Tongue (tissue), 2 donors: ENCODE results near the gene SAMD13. TPM values are rescaled to one million over a fixed set of nuclear protein-coding genes. Genes with fewer than 3 reads are reported as not detected.
A peak's percentile ranks its signal among the peaks of the same experiment; 100 is the strongest.

Experiments used
- DNase-seq: peaks from one replicate; pipeline ENCODE4 v3.0.0-alpha.2; 2015
- total RNA-seq: library from RNA; depleted of rRNA; stranded (reverse); fragments of >200 nt; gene quantifications from one replicate; pipeline ENCODE4 v1.2.3, GENCODE V29; 2014

SAMD13 gene
- total RNA-seq, 1 donor from 2014 or later = 5.9 TPM

DNA sequence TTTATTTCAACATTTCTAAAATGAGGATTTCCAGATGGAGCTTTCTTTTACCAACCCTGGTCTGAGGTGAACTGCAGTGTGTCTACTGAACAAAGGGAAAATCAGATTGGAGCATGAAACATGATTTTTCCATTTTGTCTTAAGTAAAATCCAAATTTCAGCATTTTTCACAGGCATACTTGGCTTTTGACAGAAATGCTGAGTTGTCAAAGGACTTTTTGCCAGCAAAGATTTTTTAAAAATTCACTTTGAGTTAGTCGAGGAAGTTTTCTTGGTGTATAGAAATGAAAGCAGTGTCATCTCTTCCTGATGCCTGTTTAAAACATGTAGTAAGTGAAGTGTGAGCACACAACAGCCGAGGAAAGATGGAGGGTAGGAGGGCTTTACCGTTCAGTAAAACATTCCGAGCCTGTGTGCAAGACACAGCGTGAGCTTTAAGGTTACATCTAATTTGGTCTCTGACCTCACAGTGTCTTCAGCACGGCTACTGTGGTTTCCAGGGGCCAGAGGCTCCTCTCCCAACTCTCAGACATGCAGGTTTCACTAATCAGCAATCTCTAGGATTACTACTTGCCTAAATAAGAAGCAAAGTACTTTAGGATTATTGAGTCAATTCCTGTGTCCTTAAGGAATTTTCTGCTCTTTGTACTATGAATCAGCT, 45.9 kb downstream of the SAMD13 start:
- DNase-seq = peak; percentile 37

DNA sequence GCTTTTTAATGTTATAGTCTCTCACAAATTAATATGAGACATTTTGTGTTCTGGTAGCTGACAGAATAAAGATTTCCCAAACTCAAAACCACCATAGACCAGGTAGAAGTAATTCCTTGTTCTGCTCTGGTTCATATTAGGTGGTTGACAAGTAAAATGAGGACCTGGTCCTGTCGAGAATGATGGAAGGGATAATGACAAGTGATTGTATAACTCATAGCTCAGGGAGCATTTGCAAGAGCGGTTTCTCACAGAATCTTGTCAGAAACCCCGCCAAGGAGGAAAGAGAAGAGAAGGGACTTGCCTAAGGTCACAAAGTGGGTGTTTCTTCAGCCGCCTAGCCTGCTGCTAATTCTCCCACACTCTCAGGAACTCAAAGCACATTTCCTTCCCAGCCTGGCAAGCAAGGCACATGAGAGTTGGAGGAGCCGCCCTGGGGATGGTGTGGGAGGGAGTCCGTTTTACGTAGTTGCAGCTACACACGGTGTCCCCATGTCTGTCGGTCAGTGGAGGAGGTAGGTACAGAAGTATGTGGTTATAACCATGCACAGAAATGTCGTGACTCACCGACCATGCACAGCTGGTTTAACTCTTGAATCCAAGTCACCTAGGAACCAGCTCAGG, 46.5 kb downstream of the SAMD13 start:
- no peak for DNase-seq

DNA sequence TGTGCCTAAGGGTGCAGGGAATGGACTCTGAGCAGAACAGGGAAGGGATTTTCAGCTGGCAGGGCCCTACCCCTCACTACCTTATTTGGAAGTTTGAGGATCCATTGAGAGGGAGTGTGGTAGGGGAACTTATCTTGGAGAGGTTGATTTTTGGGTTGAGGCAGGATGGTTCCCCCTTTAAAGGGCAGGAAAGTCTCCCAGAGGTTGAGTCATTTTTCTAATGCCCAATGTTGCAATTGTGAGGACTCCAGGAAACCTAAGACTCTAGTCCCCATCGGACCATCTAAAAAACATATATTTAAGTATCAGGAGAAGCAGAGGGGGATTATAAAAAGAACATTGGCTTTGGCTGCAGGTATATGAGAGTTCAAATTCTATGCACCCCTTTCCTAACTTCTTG, 47.3 kb downstream of the SAMD13 start:
- DNase-seq = no peak

DNA sequence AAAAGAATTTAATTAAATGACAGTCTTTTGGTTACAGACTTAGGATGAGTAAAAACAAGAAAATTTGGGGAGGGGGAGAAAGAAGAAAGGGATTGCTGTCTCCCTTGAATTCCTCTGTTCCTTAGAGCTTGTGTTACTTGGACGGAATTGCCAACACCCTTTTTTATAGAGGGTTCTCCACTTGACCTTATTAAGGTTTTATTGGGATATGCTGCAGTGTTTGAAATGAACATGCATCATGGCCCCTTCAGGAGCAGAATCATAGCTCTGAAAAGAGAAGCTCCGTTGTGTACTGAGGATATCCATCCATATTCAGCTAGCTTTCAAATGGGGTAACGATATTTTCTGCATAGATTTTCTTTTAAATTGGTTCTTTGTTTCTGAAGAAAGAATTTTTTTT, 48.6 kb downstream of the SAMD13 start:
- no peak for DNase-seq

DNA sequence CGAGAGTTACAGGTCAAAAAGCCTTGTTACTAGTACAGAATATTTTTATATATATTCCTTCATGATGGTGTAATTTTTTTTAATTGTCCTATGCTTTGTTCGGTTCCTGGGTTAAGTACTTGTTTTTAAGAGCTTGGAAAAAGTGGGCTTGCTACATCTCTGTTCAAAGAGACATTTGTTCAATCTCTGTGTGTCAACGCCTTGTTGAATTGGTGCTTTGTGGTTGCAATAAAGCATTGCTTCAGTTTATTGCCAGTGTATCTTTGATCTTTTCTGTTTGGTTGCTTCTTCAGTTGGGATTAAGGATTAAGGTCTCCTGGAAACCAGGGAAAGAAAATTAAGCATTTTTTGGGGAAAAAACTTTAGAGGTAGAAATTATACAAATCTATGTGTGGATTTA, 49.0 kb downstream of the SAMD13 start:
- DNase-seq = no peak

DNA sequence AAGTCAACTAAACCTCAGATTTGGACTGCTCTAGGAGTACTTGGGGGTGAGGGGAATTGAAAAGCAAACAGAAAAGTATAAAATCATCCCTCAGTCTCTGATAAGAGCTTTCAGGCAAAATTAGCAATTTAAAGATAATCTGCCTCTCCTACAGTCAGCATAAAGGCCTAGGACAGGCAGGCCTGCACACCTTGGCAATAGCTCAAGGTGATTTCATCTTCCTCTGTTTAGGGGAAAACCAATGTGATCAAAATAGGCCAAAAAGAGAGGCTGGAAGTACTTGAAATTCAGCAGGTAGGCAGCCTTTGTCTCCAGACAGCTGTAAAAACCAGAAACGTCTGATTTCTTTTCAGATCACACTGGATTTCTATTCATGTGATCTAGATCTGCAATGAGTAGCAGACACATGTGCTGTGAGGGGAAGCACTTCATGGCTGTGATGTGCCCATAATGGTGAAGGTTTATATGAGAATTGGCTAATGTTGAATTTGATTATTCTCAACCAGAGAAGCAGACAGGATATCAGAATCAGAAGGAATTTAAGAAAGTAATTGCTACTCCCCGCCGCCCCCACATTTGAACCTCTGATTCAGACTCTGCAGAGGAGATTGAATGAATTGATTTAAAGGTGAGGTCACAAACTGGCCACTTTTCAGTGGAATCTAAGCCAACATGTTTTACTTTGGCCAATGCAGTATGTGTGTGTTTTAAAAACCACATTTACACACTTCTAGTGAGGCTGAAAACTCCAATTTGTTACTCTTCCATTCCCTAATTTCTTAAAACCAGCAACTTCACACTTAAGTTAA, 51.0 kb downstream of the SAMD13 start:
- peak; percentile 12 for DNase-seq

DNA sequence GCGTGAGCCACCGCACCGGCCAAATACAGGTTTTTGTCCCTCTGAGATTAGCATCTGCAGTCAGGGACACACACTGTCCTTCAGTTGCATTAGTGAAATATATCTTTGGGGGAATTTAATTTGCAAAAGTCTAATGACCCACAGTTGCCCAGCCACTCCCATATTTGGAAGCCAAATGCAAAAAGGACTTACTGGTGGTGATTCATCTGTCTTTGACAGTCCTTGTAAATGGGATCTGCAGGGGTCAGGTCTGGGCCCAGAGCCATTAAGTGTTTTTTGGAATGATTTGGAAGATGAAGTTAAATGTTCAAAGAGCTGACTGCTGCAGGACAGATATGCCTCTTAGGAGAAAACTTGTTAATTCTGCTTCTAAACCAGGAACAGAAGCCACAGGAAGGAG, 52.2 kb downstream of the SAMD13 start:
- DNase-seq = peak; percentile 11

DNA sequence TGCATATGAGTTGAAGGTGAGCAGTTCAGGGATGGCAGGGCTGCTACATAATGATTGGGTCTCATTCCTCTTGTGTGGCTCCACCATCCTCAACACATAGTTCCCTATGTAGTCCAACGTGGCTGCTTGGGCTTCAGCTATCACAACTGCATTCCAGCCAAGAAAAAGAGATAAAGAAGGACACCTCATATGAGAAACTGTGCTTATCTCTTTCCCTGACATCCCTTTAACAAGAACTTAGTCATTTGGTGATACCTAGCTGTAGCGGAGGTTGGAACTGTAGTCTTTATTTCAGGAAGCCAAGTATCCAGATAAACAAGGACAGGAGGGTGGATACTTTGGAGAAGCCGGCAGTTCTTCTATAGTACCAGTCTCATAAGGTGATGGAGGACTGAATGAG, 54.0 kb downstream of the SAMD13 start:
- no peak for DNase-seq

DNA sequence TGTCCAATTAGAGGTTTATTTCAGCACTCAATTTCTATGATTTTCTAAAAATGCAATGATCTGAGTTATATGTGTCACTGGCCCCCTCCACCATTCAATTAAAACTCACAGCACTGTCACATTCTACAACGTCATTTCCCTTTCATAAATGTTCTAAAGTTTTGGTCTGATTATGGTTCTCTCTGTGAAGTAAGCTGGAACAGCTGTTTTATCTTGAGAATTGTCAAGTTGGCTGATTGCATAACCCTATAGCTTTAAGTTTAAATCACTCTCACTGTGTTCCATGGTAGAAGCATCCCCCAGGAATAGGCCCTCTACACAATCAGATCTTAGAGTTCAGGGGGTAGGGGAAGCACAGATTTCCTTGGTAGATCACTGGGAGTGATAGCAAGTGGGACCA, 55.4 kb downstream of the SAMD13 start:
- DNase-seq = no peak

DNA sequence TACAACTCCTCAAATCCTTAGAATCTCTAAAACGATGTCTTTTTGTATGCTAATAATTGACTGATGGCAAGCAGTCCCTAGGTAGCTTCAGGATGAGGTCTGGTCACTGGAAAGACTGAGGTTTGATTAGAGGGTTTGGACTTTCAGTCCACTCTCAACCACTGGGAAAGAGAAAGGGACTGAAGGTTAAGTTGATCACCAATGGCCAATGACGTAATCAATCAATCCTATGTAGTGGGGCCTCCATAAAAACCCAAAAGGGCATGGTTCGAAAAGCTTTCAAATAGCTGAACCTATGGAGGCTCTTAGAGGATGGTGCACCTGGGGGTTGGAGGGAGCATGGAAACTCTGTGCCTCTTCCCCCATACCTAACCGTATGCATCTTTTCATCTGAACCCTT, 57.2 kb downstream of the SAMD13 start:
- no peak for DNase-seq

DNA sequence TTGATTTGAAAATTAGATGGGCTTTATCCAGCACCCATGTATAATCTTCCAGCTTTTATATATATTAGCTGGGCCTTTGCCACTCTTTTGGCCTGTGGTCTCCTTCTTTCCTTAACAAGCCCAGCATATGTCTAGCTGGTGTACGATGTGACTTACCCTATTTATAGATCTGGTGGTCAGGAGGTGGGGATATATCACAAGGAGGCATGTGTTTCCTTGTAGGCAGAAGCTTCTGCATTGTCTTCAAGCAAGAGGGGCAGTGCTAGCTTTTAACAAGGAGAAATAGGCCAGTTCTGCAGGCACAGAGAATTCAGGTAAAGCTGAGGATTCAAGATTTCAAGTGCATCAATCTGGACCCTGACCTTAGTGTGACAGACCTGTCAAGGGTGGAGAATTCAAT, 58.8 kb downstream of the SAMD13 start:
- no peak for DNase-seq

DNA sequence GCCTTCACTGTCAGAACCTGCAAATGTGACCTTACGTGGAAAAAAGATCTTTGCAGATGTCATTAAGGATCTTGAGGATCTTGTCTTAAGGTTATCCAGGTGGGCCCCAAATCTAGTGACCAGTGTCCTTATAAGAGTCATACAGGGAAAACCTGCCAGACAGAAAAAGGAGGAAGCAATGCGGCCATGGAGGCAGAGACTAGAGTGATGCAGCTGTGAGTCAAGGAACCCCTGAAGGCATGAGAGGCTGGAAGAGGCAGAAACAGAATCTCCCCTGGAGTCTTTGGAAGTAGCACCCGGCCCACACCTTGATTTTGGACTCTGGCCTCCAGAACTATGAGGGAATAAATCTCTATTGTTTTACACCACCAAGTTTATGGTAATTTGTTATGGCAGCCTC, 60.3 kb downstream of the SAMD13 start:
- no peak for DNase-seq

DNA sequence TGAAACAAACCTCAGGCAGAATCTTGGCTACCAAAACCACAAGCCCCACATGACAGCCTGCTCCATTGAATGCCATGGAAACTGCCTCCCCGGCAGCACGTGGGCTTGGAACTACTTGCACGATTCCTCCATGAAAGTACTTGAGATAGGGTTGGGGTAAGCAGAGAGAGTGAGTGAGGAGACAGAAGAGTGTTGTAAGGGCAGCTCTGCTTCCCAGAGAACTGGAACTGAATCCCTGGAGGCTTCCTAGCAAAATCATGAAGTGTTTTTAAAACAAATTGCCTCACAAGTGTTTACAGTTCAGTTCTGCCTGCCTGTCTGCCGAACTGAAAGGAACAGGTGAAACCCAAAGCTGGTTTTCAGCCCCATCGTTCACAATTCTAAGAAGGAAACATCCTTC, 61.5 kb downstream of the SAMD13 start:
- no peak for DNase-seq

DNA sequence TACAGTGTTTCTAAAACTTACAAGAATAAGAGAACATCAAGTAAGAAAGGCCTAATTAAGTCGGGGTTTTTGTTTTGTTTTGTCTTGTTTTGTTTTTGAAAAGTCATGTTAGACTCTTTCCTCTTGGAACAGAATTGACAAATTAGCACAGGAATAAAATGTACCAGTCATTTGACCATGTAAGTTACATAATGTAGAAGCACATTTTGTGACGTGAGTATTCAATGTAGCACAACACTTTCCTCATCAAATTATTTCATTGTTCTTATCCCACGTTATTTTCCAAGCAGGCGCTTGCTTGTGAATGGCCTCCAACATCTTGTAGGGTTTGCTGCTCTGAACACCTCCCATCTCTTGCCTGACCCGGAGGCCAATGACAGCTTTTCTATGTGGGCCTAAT, 62.1 kb downstream of the SAMD13 start:
- DNase-seq = no peak

DNA sequence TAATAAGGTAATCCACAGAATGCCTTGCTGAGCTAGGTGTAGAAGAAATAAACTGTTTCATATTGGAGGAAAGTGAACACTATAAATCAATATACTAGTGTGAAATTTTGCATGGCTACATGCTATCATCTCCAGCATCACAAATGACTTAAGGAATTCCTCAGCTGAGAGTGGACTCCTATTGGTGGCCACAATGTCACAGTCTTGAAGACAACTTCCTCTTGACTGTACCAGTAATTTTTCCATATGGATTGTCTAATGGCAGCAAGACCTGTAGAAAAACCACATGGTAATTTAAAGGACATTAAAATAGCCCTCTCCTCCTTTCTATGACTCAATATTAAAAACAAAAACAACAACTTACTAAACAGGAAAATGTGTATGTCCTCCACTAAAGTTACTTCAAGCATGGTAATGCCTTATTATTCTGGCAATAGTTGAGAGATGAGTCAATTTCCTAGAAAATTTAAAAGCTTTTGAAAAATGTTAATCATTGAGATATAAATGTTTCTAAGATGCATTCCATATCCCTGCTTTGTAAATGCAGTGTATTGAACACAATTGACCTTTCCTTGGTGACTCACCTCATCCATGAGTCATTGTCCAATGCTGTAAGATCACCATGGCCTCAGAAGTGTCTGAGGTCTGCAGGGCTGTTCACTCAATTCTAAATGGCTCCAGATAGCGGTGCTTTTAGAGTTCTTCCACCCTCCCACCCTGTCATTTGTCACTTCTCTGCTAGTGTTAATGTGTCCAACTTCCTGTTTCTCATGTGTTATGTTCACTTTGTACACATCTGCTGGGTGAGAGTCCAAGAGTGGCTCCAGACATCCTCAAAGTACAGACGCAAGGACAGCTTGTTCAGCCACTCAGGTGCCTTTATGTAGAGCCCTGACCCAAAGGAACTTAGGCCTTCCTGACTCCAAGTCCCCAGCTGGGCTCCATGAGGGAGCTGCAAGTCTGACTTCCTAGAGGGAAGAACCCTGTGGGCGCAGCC, 64.0 kb downstream of the SAMD13 start:
- DNase-seq = no peak

DNA sequence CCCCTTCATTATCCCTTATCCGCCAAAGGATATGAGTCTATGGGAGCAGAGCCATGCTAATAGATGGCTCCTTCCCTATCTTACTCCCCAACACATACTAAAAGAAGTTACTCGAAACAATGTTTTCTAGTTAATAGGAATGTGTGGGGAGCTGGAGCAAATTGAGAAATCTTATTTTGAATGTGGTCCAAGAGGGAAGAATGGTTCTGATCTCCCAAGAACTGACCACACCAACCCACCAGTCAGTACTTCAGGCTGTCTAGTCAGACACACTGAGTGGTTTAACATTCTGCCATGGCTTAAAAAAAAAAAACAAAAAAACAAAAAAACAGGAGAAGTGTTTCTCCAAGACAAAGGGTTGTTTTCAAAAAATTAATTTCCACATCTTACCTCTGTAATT, 65.3 kb downstream of the SAMD13 start:
- DNase-seq = no peak

DNA sequence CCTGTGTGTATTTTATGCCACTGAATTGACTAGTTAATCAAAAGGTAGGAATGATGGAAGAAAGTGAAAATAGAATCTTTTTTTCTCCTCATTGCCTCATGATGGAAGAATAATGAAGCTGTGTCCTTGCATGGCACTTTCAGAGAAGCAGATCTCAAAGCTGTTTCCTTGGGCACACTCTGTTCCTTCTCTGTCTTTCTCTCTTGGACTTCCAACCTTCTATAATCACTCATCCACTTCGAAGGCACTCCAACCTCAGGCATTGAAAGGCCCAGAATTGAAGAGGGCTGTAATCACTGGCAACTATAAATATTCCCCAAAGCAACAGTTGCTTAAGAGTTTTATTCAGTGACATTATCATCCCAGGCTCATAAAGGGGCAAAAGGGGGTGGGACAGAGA, 65.7 kb downstream of the SAMD13 start:
- no peak for DNase-seq

DNA sequence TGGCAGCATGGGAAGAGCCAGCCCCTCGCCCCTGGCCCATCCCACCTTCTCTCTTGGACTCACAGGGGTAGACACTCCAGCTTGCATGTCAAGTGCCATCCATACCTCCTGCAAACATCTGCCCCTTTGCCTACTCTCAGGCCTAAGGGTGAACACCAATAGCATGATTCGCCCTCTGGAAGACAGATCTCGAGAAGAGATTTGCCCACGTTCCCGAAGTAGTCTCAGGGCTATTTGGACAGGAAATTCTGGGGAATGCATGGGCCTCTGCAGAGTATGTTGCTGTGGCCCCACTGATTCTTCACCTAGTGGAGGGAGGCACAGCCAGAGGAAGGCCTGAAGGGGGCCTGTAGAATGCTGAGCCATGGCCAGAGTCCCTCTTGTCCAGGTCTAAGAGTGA, 66.9 kb downstream of the SAMD13 start:
- no peak for DNase-seq

DNA sequence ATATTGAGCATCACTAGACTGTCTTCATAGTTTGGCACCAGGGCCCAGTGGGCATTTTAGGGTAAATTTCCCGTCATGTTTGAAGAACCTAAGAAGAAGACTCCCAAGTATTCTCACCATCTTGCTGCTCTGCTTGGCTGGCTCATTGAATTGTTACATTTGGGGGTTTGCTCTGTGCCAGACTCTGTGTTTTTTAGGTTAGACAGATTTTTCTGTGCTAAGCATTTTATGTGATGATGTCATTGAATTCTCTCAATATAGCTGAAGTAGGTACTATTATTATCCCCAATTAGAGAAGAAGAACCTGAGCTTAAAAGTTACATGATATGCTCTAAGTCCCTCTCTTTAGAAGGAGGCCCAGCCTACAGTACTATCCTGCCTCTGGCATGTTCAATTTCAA, 68.8 kb downstream of the SAMD13 start:
- no peak for DNase-seq

DNA sequence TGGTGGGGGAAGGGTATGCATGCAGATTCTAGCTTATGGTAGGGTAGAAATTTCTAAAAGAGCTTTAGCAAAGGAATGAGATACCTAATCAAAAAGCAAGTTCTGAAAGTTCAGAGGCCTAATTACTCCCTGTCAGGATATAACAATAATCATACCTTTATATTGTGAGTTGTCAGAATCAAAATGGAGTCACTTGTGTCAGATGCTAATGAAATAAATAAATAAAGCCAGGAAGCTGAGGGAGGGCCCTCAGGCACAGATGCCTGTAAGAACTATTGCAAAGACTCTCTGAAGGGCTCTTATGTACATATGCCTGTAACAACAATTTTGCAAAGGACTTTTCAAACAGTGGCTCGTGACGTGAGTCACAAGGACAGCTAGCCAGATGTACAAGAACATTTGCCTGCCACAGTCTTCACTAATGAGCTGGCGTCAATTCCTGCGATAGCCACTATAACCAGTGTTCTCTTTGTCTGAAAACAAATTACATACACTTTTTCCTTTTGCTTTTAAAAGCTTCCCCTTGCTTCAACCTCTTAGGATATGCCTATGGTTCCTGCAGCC, 69.4 kb downstream of the SAMD13 start:
- DNase-seq = no peak

DNA sequence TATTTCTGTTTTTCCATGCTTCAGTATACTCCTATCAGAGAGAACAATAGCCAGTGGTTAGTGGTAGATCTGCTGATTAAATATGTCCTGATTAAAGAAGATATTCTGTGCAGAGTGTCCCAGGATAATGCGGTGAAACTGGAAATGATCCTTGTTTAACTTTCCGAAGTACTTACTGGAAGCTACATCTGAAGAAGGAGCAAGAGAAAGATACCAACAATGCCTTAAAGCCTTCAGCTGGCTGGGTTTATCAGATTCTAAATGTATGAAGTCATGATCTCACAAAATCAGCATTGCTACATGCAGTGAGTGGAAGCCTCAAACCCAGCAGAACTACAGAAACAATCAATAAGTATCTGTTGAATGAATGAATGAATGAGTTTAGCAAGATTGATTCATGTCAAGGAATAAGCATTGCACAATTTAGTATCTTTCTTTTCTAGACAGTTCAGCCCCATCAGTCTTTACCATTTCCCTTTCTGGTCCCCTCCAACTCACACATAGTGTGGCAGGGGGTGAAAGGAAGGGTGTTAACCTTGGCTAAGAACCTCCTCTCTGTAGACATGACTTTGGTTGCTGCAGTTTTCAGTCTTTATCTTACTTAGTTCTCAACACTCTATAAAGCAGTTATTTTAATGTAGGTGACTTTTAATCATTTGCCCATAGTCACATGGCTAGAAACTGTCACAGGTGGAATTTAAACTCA, 72.1 kb downstream of the SAMD13 start:
- no peak for DNase-seq
